OCI-LY3 (cell line): ENCODE measurements around the gene MFN2.

ENCODE experiments used
- EZH2phosphoT487 ChIP-seq: fragments of 200-600 bp; shearing (Covaris generic); IDR thresholded peaks from 2 replicates; pipeline ENCODE4 v1.6.1; 2018; ENCODE audit warnings: antibody characterized with exemption, mixed run types, low read depth
- TF ChIP-seq, protein P1 (sequence below): fragments of 200-600, 300-600 bp; sonication (generic); IDR thresholded peaks from 2 replicates; pipeline ENCODE4 v1.5.1; 2014; ENCODE audit warnings: antibody characterized with exemption, low read length, low read depth

DNA sequence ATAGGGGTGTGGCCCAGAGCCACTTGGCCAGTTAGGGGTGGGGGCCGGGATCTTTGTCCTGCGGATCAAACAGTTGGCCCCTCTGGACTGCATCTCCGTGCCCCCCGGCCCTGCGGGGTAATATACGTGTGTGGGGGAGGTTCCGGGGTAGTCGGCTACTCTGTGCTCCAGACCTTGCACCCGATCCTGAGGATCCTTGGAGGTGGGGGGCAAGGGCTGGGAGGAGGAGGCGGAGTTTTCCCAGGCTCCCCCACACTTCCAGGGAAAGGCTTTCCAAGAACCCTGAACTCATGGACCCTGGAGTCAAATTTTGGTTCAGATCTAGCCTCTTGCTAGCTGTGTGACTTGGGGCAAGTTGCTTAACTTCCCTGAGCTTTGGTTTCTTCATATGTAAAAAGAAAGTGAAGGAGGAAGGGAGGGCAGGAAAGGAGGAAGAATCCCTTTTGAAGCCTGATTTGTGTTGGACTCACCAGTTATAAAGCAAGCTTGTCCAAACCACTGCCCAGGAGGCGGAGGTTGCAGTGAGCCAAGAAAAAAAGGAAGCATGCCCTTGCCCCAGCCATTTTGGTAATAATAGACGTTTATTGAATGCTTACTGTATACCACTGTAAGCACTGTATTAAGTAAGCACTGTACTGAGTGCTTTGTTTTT is 39.7 kb downstream of the MFN2 start:
- TF ChIP-seq, protein P1, sequence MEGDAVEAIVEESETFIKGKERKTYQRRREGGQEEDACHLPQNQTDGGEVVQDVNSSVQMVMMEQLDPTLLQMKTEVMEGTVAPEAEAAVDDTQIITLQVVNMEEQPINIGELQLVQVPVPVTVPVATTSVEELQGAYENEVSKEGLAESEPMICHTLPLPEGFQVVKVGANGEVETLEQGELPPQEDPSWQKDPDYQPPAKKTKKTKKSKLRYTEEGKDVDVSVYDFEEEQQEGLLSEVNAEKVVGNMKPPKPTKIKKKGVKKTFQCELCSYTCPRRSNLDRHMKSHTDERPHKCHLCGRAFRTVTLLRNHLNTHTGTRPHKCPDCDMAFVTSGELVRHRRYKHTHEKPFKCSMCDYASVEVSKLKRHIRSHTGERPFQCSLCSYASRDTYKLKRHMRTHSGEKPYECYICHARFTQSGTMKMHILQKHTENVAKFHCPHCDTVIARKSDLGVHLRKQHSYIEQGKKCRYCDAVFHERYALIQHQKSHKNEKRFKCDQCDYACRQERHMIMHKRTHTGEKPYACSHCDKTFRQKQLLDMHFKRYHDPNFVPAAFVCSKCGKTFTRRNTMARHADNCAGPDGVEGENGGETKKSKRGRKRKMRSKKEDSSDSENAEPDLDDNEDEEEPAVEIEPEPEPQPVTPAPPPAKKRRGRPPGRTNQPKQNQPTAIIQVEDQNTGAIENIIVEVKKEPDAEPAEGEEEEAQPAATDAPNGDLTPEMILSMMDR = no peak
- no peak for TF ChIP-seq EZH2phosphoT487
